Cardiac muscle cell (in vitro differentiated cells and primary cell): ENCODE measurements around the gene TP73. TPM values are rescaled to one million over a fixed set of nuclear protein-coding genes. Genes with fewer than 3 reads are reported as not detected.

ENCODE experiments used
- DNase-seq, 2 donors: peaks; one replicate each; pipeline versions ENCODE4 v3.0.0 to v3.0.0-alpha.2; 2010 to 2017; ENCODE audit warnings: low read depth in 1 of 2, low spot score in 1 of 2
- H3K27ac ChIP-seq: fragments of 200-600 bp; sonication (generic); 2 replicates; pipeline ENCODE4 v1.5.1; 2016
- H3K27me3 ChIP-seq: fragments of 200-600 bp; sonication (generic); 2 replicates; pipeline ENCODE4 v1.6.0; 2016; ENCODE audit warnings: control low read depth
- H3K36me3 ChIP-seq: fragments of 200-600 bp; sonication (generic); 2 replicates; pipeline ENCODE4 v1.5.1; 2016; ENCODE audit warnings: control low read depth
- H3K4me1 ChIP-seq: fragments of 200-600 bp; sonication (generic); 2 replicates; pipeline ENCODE4 v1.8.1; 2017; ENCODE audit warnings: low read depth, mild to moderate bottlenecking, mixed run types
- H3K4me3 ChIP-seq: fragments of 200-600 bp; sonication (generic); 2 replicates; pipeline ENCODE4 v1.5.1; 2016; ENCODE audit warnings: mild to moderate bottlenecking
- H3K9me3 ChIP-seq: fragments of 200-600 bp; sonication (generic); 2 replicates; pipeline ENCODE4 v1.5.1; 2017; ENCODE audit warnings: low read depth, mild to moderate bottlenecking, control low read depth
- polyA plus RNA-seq: library from polyadenylated mRNA; unstranded; fragments of >200 nt; fragmentation: Nextera tagmentation; extraction: Ambion mirVana; gene quantifications from 2 replicates; pipeline ENCODE4 v1.2.1, GENCODE V29; 2016
- total RNA-seq: library from RNA; depleted of rRNA; stranded (reverse); fragments of >200 nt; gene quantifications from 2 replicates; pipeline ENCODE4 v1.2.3, GENCODE V29; 2016
- TF ChIP-seq, protein P1 (sequence below): IDR thresholded peaks from 2 replicates; pipeline ENCODE4 v1.5.1; 2012; ENCODE audit warnings: low read depth, mild to moderate bottlenecking, low read length

Gene TP73
- total and polyA plus RNA-seq, 2 experiments from 2014 or later, result 0.87 TPM; not detected in 1

DNA sequence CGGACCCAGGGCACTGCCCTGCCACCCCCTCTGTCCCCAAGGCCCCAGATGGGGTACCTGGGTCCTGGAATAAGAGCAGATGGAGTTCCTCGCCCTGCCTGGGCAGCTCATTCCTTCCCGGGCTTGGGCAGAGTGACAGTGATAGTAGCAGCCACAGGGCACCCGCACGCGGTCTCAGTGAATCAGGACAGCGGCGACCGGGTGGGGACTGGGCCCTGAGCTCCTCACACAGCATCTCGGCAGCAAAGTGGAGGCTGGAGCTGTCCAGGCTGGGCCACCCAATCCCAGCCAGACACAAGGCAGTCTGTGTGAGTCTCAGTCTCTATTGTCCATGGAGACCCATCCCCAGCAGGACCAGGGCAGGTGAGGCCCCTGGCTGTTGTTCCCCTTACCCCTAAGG, 62.5 kb downstream of the TP73 start:
- Histone ChIP-seq H3K27me3 (no peaks in the 10 kb centered on the region), H3K9me3 (no peaks in the 10 kb centered on the region), H3K27ac (no peak overlapping the region), H3K4me3 (no peak overlapping the region), H3K36me3 (no peaks in the 10 kb centered on the region), H3K4me1 (peaks cover 7% of the 10 kb centered on the region)
- DNase-seq, result peak in 1 of 2 donors; percentile 48
- TF ChIP-seq, protein P1, sequence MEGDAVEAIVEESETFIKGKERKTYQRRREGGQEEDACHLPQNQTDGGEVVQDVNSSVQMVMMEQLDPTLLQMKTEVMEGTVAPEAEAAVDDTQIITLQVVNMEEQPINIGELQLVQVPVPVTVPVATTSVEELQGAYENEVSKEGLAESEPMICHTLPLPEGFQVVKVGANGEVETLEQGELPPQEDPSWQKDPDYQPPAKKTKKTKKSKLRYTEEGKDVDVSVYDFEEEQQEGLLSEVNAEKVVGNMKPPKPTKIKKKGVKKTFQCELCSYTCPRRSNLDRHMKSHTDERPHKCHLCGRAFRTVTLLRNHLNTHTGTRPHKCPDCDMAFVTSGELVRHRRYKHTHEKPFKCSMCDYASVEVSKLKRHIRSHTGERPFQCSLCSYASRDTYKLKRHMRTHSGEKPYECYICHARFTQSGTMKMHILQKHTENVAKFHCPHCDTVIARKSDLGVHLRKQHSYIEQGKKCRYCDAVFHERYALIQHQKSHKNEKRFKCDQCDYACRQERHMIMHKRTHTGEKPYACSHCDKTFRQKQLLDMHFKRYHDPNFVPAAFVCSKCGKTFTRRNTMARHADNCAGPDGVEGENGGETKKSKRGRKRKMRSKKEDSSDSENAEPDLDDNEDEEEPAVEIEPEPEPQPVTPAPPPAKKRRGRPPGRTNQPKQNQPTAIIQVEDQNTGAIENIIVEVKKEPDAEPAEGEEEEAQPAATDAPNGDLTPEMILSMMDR, result no peak

DNA sequence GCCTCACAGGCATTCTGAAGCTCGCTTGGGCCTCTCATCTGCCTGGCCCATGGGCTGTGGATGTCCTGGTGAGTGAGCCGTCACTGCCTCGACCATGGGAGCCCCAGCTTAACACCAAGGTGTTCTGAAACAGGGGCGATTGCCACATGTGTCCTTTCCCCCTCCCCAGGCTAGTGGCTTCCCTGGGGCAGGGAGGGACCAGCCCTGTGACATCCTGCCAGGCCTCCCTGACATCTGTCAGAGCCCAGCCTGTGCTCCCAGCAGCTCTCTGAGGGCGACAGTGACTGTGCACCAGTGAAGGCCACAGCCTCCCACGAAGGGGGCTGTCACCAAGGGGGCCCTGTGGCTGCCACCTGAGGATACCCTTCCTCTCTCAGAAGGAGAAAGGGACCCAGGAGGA, 64.0 kb downstream of the TP73 start:
- TF ChIP-seq, protein P1, result no peak
- Histone ChIP-seq H3K27ac (no peak overlapping the region), H3K27me3 (no peaks in the 10 kb centered on the region), H3K4me3 (no peak overlapping the region), H3K36me3 (no peaks in the 10 kb centered on the region), H3K4me1 (peaks cover 7% of the 10 kb centered on the region), H3K9me3 (no peaks in the 10 kb centered on the region)
- DNase-seq, result no peak

DNA sequence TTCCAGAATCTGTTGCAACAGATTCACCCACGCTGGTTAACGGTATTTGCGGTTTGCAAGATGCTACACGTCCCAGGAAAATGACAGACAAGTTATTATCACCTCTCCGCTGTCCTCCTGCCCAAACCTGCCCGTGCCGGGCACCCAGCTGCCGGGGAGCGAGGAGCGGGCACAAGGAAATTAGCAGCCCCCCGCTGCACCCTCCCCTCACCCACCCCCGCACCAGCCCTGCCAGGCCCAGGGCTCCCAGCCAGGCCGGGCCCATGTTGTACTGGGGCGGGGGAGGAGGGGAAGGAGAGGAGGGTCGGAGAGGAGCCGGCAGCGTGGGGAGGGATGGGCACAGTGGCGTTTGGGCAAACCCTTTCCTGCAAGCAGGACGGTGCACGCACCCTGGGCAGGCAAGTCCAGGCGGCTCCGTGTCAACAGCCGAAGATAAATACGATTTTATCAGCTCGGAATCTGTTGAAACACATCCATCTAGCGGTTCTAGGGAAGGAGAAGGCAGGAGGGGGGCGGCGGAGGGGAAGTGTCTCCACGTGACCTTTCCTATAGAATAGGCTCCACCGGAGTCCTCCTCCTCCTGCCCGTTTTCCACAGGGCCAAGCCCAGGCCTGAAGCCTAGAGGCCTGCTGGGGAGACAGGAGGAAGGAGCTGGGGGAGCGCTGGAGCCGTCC, 64.9 kb downstream of the TP73 start:
- Histone ChIP-seq H3K9me3 (no peaks in the 10 kb centered on the region), H3K27ac (no peak overlapping the region), H3K4me3 (no peak overlapping the region), H3K27me3 (no peaks in the 10 kb centered on the region), H3K36me3 (no peaks in the 10 kb centered on the region), H3K4me1 (peaks cover 7% of the 10 kb centered on the region)
- DNase-seq, result no peak
- TF ChIP-seq, protein P1, result no peak

DNA sequence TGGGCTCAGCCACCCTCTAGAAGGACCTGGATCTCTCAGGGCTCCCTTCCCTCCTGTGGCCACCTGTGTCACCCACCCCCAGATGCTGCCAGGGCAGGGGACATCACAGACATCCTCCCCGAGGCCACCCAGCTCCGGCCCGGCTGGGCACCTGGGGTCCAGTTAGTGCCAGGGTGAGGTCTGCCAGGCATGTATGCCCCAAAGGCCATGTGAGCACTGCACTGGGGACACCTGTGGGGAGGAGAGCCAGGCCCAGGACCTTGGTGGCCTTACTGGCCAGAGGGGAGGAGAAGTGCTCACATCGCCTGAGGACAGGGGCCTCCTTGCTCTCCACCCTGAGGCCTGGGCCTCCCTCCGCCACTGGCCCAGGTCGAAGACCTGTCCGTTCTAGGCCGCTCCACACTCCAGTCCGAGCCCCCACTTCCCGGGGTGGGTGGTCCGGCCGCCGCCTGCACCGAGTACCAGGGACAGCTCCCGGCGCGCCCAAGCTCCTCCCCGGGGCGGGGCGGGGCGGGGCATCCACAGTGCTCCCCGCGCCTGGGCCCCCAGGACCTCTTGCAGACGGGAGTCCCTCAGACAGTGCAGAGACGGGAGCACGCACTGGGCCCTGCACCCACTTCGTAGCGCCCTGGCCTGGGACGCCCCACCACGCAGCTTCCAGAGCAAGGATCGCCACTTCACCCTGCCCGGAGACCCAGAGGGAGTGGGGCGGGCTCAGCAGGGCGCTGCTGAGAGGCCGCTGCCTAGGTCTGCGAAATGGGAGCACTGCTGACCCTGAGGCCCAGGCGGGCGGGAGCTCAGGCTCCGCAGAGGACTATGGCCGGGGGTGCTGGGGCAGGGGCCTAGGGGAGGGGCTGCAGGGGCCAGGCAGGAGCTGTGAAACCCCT, 65.6 kb downstream of the TP73 start:
- Histone ChIP-seq H3K9me3 (no peaks in the 10 kb centered on the region), H3K4me3 (no peak overlapping the region), H3K4me1 (peaks cover 4% of the 10 kb centered on the region), H3K36me3 (no peaks in the 10 kb centered on the region), H3K27ac (no peak overlapping the region), H3K27me3 (no peaks in the 10 kb centered on the region)
- DNase-seq, result peak in 1 of 2 donors; percentile 84
- TF ChIP-seq, protein P1, result no peak

DNA sequence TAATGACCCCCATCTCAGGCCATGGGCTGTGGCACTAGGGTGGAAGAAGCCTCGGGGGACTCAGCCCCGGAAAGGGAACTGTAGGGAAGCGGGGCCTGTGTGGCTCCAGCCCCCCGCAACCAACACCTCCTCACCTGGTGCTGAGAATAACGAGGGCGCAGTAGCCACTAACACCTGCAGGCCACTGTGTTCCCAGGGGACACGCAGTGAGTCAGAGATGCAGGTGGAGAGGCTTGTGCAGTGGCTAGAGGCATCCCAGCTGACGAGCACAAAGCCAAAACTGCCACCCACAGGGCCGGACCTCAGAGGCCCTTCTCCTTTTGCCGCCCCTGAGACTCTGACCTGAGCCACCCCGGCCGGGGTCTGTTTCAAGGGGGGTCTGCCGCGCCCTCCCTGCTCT, 66.4 kb downstream of the TP73 start:
- no peaks in the 10 kb centered on the region for H3K36me3 ChIP-seq
- no peaks in the 10 kb centered on the region for H3K9me3 ChIP-seq
- TF ChIP-seq, protein P1, result no peak
- no peaks in the 10 kb centered on the region for H3K4me1 ChIP-seq
- no peak overlapping the region for H3K4me3 ChIP-seq
- no peaks in the 10 kb centered on the region for H3K27me3 ChIP-seq
- H3K27ac ChIP-seq, result no peak overlapping the region
- no peak for DNase-seq
